Subcutaneous adipose tissue (tissue), 4 donors: ENCODE measurements around the gene IQSEC1. TPM values are rescaled to one million over a fixed set of nuclear protein-coding genes. Genes with fewer than 3 reads are reported as not detected.

ENCODE experiments used
- CTCF ChIP-seq: fragments of 450-650 bp; IDR thresholded peaks from one replicate; pipeline ENCODE4 v1.5.1; 2016; ENCODE audit warnings: low read depth, mild to moderate bottlenecking, control low read depth, antibody characterized with exemption, moderate library complexity
- total RNA-seq, 4 donors: library from RNA; depleted of rRNA; stranded (reverse); fragments of >200 nt; gene quantifications; one replicate each; pipeline ENCODE4 v1.1.0, GENCODE V29; 2016

IQSEC1 gene
- total RNA-seq, 4 donors from 2014 or later: 44.3 to 99.1 (median 51.8) TPM

GRCh38 chr3:12921736-12922135 is 151.5 kb downstream of the IQSEC1 start:
- no peak for TF ChIP-seq CTCF

- no peak for TF ChIP-seq CTCF
Measured at GRCh38 chr3:12920967-12921366, 152.3 kb downstream of the IQSEC1 start.

GRCh38 chr3:12919205-12919604 is 154.0 kb downstream of the IQSEC1 start:
- TF ChIP-seq CTCF: no peak

- TF ChIP-seq CTCF: no peak
Measured at GRCh38 chr3:12918231-12918630, 155.0 kb downstream of the IQSEC1 start.

GRCh38 chr3:12916159-12916558 is 157.1 kb downstream of the IQSEC1 start:
- no peak for TF ChIP-seq CTCF

- no peak for TF ChIP-seq CTCF
Measured at GRCh38 chr3:12914088-12914487, 159.1 kb downstream of the IQSEC1 start.

GRCh38 chr3:12911881-12912415 is 161.3 kb downstream of the IQSEC1 start:
- TF ChIP-seq CTCF: no peak
